GM18951 (cell line): ENCODE measurements around the gene CNGB1.

ENCODE experiments used
- POLR2A ChIP-seq: IDR thresholded peaks from 4 replicates; pipeline ENCODE4 v1.6.1; 2011; ENCODE audit warnings: mild to moderate bottlenecking; ENCODE audit not compliant: insufficient read length, insufficient read depth; ENCODE audit errors: extremely low read depth
- in situ Hi-C: fragments of 300-500 bp; cut with MboI; formaldehyde crosslinking; loops from one replicate; pipeline ENCODE4 v1.12.0; 2022; ENCODE audit warnings: low sequenced_read_pairs, mixed read lengths, inconsistent platforms; ENCODE audit not compliant: unreplicated experiment

Gene CNGB1

DNA sequence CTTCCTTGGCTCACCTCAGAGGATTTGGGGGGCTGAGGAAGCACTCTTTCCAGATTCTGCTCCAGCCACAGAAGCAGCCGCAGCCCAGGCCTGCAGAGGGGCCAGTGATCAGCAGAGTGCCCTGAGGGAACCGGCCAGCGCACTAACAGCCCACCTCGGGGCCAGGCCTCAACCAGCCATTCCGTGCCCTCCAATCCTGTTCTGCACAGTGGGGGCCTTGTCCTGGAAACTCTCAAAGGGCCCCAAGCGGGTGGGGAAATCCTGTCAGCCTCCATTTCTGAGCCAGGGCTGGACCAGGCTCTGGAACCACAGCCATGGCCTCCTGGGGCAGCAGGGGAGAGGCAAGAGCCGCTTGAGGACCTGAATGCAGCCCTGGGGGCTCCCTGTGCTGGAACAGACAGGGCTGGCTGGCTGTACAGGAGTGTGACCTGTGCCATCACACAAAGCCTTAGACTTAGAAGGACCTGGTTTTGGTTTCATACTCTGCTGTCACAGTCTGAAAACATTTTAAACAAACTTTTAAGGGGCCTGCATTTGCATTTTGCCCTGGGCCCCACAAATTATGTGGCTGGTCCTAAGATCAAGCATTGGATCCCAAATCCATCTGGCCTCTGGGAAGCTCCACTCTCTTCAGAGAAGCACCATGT lies 10.0 kb downstream of the CNGB1 start:
- TF ChIP-seq POLR2A: no peak
- in situ Hi-C loops: no loop called here

DNA sequence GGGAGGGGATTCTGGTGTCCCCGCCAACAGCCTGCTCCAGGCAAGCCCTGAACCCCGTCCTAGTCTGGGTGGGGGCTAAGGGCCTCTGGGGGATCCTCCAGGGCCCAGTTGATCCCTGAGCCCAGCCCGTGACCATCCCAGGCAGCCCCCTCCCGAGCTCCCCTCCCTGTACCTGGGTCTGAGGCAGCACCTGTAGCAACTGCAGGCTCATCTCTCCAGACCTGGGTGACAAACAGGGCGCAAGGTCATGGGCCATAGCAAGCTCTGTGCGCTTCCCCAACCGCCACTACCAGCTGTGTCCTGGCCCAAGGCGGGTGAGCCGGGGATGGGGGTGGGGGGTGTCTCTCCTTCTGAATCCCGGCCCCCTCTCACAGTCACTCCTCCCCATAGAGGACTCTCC lies 10.6 kb downstream of the CNGB1 start:
- in situ Hi-C loops: no loop called here
- no peak for TF ChIP-seq POLR2A

DNA sequence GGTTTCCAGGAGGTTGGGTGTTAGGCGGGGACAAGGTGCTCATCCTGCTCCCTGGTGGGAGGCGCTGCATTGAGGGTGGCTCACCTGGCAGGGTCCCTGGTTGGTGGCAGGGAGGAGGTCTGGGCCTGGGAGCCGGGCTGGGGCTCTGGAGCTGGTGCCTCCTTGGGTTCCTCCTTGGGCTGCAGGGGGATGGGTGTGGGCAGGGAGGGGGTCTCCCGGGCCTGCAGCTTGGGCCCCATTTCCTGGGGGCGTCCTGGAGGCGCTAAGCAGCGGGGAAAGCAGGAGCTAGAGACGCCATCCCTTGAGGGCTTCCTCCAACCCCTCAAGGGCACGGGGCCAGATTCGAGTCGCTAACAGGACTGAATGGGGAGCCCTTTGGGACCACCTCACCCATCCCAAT lies 11.1 kb downstream of the CNGB1 start:
- in situ Hi-C loops: no loop called here
- TF ChIP-seq POLR2A: no peak

DNA sequence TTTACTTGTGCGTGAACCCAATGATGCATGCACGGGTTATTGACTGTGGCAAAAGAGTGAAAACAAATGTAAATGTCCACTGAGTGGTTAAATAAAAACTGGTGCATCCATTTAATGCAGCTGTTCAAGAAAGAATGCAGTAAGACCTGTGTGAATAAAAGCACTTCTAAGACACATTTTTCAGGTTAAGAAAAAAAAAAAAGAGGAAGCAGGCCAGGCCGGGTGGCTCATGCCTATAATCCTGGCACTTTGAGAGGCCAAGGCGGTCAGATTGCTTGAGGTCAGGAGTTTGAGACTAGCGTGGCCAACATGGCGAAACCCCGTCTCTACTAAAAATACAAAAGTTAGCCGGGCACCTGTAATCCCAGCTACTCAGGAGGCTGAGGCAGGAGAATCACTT lies 11.8 kb downstream of the CNGB1 start:
- TF ChIP-seq POLR2A: no peak
- in situ Hi-C loops: no loop called here

DNA sequence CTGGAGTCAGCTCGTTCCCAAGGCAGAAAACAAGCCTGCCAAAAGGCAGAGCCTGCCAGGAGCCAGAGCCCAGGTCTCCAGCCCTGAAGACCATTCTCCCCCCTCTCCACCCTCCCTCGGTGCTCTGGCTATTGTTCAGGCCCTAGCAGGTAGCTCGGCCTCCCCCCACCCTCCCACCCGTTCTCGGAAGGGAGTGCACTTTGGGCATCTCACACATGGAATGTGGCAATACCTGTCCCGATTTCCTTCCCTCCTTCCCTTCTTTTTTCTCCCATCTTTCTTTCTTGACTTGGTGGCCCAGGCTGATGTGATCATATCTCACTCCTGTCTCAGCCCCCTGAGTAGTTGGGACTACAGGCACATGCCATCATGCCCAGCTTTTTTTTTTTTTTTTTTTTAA lies 12.4 kb downstream of the CNGB1 start:
- in situ Hi-C loops: no loop called here
- TF ChIP-seq POLR2A: no peak

DNA sequence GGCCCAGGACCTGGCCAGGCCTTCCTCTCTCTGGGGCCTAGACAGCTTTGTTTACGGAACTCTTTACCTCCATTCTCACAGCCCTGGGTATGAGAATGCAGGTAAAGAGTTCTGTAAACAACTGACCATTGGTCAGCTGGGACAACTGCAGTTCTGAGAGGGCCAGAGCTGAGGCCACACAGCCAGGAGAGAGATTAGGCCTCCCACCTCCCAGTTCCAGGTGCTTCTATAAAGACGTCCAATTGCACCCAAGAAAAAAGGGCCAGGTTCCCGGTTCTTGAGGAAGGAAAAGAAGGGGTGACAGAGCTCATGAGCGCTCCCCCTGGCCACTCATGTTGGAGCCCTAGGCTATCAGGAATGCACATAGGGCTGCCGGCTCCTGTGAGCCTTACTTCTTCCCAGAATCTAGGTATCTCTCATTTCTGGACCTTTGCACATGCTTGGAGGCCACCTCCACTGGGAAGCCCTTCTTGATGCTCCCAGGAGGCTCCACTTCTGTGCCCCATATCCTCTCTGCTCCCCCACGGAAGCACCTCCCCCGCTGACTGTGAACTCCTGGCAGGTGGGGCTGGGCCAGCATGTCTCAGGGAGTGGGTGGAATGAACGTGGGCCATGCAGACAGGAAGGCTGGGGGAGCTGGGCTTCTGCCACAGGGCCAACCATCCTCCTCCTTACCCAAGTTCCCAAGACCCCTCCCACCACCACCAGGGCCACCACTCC lies 13.1 kb downstream of the CNGB1 start:
- TF ChIP-seq POLR2A: no peak

DNA sequence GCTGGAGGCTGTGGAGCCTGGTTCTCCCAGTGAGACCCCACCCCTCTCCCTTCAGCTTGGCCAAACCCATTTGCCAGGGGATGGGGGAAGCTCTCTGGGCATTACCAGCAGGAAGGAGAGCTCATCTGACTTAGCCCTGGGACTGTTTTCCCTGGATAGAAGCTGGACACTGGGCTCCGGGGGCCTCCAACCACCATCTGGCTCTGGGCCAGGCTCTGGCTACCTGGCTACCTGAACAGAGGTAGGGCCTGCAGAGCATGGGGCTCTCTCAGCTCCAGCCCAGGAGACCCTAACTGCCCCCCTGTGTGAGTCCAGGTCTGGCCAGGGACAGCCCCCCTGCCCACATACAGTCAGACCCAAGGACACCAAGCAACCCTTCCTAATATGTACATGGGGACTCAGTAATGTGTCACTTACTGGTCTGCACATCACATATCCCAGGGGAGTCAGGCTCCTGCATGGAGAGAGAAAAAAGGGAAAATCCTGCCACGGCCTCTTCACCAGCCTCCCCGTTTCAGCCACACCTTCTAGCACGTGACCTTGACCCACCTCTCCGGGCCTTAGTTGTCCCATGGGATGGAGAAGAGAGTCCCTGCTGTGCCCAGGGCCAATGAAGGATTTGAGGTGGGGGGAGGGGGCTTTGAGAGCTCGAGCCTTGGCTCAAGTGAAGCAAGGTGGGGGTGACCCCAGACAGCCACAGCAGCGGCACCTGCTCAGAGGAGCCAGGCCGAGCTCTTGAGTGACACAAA lies 13.8 kb downstream of the CNGB1 start:
- in situ Hi-C loops: no loop called here
- TF ChIP-seq POLR2A: no peak

More for the DNA sequence above, 13.1 kb downstream of the CNGB1 start:
- in situ Hi-C loops: no loop called here

DNA sequence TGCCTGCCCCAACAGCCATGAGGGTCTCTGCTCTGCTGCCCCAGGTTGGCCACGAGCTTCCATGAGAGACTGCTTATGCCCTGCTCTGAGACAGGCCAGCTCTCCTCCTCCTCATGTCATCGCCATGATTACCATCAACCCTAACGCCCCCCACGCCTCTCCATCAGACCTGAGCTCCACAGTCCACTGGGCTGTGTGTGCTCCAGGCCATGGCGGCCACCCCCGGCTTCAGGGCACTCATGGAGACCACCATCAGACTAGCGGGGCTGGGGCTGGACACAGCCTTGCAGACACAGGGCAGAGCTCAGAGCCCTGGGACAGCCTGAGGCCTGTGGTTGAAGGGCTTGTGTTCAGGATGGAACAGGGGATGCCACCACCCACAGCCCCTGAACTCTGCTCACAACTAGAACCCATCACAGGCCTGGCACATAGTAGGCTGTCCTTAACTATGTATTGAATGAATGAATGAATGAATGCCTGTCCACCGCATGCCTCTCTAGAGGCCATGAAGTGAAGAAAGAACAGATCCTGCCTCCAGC lies 14.6 kb downstream of the CNGB1 start:
- TF ChIP-seq POLR2A: no peak
- in situ Hi-C loops: no loop called here

DNA sequence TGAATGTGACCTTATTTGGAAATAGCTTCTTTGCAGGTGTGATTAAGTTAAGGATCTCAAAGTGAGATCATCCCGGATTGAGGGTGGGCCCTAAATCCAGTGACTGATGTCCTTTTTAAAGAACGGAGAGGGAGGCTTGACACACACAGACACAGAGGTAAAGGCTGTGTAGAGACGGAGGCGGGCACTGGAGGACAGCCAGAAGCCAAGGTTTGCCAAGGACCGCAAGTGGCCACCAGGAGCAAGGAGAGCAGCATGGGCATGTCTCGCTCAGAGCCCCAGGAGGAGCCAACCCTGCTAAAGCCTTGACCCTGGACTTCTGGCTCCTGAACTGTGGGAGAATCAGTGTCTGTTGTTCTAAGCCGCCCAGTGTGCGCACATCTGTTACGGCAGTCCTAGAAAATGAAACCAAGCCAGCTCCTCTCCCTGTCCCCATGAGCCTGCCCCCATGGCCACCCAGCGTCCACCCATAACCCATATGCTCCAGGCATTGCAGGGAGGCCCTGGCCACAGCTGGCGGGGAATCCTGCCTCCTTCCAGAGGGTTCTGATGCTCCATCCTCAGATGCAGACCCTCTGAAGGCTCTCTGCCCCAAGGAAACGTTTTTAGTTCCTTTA lies 15.2 kb downstream of the CNGB1 start:
- in situ Hi-C loops: no loop called here

DNA sequence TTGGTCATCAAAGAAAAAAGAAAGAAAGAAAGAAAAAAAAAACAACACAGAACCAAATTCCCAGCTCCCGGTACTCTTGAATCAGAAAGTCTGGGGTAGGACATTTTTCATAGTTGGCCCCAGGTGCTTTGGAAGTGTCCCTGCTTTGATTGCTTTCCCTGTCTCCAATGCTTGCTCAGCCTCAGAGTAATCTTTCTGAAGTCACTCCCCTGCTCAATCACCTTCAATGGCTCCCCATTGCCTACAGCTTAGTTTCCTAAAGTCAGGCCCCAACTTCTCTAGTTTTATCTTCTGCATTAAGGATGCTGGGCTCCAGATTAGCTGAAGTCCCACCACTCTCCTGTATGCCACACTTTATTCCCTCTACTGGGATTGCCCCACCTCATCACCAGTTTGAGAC lies 17.1 kb downstream of the CNGB1 start:
- in situ Hi-C loops: no loop called here
- TF ChIP-seq POLR2A: no peak

More for the DNA sequence above, 15.2 kb downstream of the CNGB1 start:
- TF ChIP-seq POLR2A: no peak

DNA sequence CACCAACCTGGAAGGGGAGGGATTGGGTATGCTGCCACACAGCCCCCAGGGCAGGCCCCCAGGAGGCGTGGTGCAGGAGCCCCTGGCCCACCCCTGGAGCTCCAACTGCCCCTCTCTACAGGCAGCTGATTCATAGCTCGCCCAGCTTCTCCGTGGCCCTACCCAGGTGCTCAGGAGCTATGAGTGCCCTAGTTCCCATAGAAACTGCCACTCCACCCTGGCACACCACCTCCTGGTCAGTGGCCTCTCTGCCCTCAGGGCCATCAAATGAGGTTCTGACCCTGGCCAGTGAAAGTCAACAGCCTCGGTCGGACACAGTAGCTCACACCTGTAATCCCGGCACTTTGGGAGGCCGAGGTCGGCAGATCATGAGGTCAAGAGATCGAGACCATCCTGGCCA lies 18.0 kb downstream of the CNGB1 start:
- in situ Hi-C loops: no loop called here
- TF ChIP-seq POLR2A: no peak

DNA sequence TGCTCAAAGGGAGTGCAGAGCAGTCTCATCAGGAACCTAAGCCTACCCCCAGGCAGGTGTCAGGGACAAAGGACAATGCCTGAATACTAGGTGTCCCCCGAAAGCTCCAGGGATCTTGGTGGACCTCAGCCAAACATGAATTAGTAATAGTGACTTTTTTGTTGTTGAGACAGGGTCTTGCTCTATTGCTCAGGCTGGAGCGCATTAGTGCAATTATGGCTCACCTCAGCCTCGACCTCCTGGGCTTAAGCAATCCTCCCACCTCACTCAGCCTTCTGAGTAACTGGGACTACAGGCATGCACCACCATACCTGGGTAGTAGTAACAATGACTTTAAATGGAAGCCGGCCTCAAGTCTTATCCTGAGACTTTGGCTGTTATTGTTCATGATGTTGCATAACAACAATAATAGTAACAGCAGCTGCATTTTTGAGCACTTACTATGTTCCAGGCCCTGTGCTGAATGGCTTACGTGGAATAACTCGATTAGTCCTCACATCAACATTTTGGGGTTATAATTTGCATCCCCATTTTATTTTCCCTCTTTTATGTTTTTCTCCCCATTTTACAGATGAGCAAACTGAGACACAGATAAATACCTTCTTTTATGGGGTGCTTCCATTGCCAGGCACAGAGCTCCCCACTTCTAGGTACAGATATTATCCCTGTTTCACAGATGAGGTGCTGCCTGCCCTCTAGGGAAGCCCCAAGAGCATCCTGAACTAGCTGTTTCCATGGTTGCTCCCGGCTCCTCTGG lies 19.5 kb downstream of the CNGB1 start:
- in situ Hi-C loops: no loop called here
- no peak for TF ChIP-seq POLR2A

DNA sequence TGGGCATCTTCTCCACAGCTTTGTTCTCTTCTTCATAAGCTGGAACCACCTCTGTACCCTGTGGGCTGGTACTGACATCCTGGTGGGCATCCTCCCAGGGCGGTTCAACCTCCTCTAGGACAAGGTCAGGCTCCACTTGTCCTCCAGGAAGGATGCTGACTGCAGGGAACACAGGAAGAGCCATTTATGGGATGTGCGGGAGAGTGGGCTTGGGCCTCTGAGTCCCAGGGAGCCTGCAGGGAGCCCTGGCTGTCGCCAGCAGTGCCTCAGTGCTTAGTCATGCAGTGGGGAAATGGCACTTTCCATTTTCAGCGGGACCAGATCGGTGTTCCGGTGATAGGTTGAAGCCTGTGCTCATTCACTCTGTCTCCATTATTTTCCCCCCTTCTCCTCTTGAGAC lies 20.5 kb downstream of the CNGB1 start:
- in situ Hi-C loops: no loop called here

More for the DNA sequence above, 20.5 kb downstream of the CNGB1 start:
- no peak for TF ChIP-seq POLR2A
